NK-92 (cell line): ENCODE measurements around the gene GALNTL6.

ENCODE experiments used
- DNase-seq: peaks from one replicate; lab custom pipeline; 2025; ENCODE audit not compliant: unreplicated experiment; lab: John Stamatoyannopoulos, UW

The GALNTL6 gene

GRCh38 chr4:172517391-172517790 lies 704.2 kb downstream of the GALNTL6 start:
- no peak for DNase-seq

- no peak for DNase-seq
Observed at GRCh38 chr4:172521248-172521647, 708.0 kb downstream of the GALNTL6 start.

GRCh38 chr4:172521680-172522079 lies 708.5 kb downstream of the GALNTL6 start:
- no peak for DNase-seq

DNA sequence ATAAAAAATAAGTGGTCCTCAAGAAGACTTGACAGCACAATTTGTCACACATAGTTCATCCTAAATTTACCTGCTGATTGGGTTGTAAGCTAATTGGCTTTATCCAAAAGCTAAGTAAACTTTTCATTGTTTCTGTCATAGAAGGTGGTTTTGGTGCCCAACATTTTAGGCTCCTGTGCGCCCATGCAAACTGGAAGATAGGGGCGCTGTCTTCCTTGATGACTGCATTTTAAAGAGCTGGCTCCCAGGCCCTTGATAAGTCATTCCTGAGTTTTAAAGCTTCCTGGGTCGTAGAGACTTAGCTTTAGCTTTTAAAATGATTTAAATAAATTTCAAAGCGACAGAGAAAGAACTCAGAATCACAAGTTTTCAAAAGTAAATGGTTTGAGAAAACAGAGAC lies 730.0 kb downstream of the GALNTL6 start:
- no peak for DNase-seq

DNA sequence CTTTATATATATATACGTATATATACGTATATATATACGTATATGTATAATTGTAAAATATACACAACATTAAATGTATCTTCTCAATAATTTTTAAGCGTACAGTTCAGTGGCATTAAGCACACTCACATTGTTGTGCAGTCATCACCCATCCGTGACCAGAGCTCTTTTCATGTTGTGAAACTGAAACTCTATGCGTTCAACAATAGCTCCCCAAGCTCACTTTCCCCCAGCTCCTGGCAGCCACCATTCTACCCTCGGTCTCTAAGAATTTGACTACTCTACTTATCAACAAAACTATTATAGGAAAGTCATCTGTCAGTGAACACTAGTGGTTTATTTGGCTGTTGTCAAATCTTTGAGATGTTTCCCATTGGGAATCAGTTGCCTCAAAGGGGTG lies 733.6 kb downstream of the GALNTL6 start:
- no peak for DNase-seq

- DNase-seq, result no peak
Observed at GRCh38 chr4:172547724-172548123, 734.5 kb downstream of the GALNTL6 start.

- no peak for DNase-seq
Observed at GRCh38 chr4:172553216-172553615, 740.0 kb downstream of the GALNTL6 start.

DNA sequence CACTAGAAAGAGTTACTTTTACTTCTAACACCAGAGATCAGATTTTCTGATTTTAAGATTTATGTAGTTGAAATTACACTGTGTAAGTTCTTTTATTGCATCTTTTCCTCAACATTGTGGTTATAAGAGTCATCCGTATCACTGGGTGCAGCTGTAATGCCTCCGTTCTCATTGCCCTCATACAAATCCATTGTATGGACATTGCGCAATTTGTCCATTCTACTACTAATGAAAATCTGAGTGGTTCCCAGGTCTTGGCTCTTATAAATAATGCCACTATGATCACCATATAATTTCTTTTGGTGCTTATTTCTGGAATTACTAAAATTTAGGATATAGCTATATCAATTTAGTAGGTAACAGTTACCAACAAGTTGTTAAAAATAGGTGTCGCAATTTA lies 741.4 kb downstream of the GALNTL6 start:
- no peak for DNase-seq

DNA sequence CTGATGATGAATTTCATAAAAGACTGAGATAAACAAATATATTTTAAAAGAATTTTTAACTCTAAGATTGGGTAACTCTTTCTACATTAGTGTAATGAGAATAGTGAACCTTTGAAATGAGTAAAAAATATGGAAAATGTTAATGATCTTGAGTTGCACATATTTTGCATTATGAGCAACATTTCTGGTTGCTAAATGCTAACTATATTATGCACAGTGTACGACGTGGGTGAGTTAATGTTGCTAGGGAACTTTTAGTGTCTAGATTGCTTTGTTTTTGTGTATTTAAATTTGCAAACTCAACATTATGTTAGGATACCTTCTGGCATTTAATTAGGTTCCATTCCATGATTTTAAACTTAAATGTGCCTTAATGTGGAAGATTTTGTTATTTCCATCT lies 742.5 kb downstream of the GALNTL6 start:
- no peak for DNase-seq

DNA sequence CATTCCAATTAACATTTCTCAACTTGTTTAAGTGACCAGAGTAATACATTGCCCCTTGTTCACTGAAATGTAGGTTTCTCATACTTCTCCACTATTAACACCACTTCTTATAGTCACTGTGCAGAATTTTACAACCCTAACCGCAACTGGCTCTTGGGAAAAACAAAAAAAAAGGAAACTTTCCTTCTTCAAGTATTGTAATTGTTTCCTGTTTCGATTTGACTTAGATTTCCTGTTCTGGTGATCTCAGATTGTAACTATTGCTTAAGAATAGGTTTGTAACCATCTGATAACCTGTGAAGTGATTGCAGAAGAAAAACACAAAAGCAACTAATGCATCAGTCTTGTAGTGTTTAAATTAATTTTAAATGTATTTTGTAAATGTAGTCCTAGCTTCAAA lies 760.7 kb downstream of the GALNTL6 start:
- DNase-seq, result no peak

- DNase-seq, result no peak
Observed at GRCh38 chr4:172578712-172579111, 765.5 kb downstream of the GALNTL6 start.

DNA sequence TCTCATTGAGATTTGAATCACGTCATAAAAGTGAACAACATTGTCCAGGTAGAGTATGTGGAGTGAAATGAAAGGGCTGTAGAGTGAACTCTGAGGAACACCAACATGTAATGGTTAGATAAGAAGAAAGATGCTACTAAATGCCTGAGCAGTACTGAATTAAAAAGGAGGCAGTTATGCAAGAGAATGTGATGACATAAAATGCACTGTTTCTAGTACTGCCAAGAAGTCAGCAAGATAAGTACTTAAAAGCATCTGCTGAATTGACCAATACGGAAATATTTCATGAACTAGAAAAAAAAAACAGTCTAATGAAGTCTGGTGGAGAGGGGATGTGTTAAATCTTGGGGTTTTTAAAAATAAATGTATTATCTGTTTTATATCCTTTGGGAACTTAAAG lies 771.6 kb downstream of the GALNTL6 start:
- no peak for DNase-seq

DNA sequence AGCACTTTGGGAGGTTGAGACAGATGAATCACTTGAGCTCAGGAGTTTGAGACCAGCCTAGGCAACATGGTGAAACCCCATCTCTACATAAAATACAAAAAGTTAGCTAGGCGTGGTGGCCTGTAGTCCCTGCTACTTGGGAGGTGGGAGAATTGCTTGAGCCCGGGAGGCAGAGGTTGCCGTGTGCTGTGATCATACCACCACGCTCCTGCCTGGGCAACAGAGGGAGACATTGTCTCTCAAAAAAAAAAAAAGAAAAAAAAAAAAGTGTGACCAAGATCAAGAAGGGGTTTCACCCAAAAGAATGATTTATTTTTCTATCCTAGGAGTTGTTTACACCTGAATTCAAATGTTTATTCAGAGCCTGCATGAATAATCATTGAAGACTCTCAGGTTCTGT lies 783.0 kb downstream of the GALNTL6 start:
- no peak for DNase-seq

DNA sequence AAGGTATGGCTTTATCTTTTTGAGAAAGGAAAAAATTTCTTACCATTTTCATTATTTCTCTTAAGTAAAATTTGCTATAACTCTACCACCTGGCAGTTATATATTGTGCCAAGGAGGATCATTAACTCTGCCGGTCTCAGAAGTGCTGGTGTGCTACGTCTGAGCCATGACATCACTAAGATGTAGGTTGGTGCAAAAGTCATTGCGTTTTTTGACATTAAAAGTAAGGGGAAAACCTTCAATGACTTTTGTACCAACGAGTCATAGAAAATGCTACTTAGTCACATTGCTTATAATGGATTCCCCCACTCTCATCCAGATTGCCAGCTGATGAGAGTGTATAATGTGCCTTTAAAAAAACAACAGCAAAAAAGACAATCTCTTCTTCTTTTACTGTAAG lies 786.4 kb downstream of the GALNTL6 start:
- no peak for DNase-seq

DNA sequence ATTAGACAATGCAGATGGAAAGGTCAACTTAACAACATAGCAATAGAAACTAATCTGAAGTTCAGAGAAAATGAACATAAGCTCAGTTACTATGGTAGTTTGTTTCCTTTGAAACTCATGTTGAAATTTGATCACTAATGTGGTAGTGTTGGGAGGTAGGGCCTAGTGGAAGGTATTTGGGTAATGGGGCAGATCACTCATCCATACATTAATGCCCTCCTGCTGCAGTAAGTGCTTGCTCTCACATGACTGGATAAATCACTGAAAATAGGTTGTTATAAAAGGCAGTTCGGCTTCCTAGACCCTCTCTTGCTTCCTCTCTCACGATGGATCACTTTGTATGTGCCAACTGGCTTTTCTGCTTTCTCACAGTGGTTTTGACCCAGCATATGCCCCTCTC lies 788.0 kb downstream of the GALNTL6 start:
- no peak for DNase-seq

GRCh38 chr4:172619218-172619617 lies 806.0 kb downstream of the GALNTL6 start:
- DNase-seq, result no peak

DNA sequence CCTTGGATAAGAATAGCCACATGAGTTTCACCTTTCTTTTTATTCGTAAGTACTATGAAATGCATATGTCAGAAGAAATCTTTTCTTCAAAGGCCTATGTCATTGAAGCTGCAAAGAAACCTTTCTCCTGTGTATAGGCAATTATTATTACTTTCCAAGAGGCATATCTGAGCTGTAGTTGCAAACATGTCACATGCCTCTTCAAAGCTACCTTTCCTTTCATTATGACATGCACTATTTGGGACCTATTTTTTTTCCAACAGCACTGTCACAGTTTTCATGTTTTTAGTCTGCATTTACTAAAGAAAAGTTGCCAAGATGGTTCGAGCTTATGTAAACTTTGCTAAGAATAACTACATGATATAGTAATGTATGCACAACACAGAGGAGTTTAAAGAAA lies 806.6 kb downstream of the GALNTL6 start:
- no peak for DNase-seq

DNA sequence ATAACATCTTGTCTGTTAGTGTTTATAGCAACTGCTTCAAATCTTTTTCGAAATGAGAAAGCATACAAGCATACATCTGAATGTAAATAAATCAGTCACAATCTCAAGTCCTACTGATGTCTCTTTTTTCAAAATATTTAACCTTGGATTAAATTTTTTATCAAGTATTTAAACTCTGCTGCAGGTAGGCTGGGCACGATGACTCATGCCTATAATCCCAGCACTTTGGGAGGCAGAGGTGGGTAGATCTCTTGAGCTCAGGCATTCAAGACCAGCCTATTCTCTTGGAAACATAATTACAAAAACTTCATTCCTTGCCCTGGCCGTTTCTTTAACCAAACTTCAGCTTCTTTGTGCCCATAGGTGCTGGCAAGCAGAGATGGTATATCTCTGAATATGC lies 815.1 kb downstream of the GALNTL6 start:
- no peak for DNase-seq

DNA sequence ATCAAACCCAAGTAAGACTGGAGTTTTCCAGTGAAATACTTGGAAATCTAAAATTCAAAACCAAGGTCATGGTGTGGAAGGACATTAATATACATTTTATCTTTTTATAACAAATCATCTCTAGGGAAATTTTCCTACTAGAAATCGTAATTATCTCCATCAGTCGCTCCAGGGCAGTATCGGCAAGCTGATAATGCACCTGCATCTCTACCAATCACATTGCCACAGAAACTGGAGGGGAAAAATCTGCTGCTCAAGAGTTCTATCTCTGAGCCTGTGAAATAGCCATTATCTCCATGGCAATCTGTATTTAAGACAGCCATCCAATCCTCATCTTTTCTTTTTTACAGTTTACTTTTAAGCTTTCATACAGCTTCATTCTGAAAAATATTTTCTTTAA lies 817.1 kb downstream of the GALNTL6 start:
- DNase-seq, result no peak

GRCh38 chr4:172631832-172632231 lies 818.6 kb downstream of the GALNTL6 start:
- no peak for DNase-seq

DNA sequence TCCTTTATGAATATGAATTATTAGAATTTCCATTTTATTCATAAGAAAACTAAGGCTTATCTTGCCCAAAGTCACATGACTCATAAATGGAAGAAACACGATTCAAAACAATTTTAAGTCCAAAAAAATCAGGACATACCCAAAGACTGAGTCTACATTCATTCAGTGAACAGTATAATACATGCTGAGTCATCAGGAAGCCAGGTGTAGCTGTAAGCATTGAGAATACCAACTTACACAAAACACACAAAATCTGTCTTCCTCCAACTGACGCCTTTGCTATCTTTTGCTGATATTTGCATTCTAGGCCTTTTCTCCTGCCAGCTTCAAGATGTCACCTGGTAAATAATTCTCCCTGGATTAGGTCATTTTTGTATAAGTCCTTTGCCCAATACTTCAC lies 835.3 kb downstream of the GALNTL6 start:
- no peak for DNase-seq

DNA sequence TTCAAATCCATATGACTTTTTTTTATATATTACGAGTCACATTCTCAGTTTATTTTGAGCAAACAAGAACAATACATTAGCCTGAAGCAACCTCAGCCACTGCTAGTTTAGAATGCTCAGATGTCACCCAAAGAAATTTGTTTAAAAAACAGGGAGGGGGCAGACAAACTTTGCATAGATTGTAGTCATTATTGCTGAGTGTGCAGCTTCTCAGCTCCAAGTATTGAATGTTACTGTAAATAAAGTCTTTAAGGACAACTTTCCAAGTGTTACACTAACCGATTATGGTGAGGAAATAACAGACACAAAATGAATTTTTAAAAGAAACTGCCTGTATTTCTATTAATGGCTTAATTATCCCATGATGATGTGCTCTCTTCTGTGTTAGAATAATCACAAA lies 835.9 kb downstream of the GALNTL6 start:
- DNase-seq, result no peak

DNA sequence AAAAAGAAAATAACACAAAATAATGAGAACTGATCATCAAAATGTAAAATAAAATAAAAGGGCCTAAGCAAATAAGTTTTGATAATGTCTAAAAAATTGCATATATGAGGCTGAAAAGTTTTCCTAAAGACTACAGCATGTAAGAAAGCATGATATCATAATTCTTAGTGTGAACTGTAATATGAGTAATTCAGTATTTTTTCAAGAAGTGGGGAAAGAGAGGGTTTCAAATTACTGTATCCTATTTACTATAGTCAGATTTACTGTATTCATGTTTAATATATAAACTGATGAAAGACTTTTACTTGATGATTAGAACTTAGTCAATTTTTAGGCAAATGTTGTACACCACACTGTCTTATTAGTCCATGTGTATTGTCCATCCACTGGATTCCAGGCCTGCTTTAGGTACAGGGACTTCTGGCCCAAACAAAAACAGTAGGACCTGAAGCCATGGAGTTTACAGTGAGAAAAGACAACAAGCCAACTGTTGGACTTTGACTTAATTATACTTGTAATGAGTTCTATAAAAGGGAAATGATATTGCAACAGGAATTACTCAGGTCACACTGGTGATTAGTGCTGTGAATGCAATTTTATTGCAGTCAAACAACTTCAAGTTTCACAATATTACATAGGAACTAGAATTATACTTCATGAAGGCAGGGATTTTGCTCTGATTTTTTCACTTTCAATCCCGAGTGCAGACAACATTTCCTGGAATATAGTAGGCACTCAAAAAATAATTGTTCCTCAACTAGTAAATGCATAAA lies 837.7 kb downstream of the GALNTL6 start:
- DNase-seq, result no peak
